ENCODE data around the gene GNPTG.
"Not testable (repeated sequence)": the region's sequence is repeated elsewhere in the genome, so short reads cannot be mapped to it uniquely, and the experiment has no call there.

The GNPTG gene

DNA sequence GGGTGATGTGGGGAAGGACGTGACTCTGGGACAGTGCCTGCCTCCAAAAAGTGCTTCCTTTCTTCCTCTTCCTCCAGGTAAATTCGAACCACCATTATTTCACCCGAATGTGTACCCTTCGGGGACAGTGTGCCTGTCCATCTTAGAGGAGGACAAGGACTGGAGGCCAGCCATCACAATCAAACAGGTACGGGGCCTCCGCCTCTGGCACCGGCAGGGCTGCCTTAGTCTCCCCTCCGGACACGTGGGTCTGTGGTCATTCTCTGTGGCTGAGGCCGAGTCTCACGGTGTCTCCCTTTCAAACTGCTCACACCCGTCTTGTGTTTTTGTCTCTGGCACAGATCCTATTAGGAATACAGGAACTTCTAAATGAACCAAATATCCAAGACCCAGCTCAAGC lies 31.6 kb upstream of the GNPTG start:
- no peak for DNase-seq

- no peak for DNase-seq
Observed at GRCh38 chr16:1320658-1321240, 31.0 kb upstream of the GNPTG start.

DNA sequence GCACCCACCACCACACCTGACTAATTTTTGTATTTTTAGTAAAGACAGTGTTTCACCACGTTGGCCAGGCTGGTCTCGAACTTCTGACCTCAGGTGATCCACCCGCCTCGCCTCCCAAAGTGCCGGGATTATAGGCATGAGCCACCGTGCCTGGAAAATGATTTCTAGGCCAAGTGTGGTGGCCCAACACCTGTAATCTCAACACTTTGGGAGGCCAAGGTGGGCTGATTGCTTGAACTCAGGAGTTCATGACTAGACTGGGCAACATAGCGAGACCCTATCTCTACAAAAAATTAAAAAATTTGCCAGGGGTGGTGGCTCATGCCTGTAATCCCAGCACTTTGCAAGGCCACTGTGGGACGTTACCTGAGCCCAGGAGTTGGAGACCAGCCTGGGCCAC lies 29.3 kb upstream of the GNPTG start:
- DNase-seq, result no peak

GRCh38 chr16:1323296-1324239 lies 28.2 kb upstream of the GNPTG start:
- no peak for DNase-seq

GRCh38 chr16:1324286-1324826 lies 27.4 kb upstream of the GNPTG start:
- DNase-seq, result no peak

DNA sequence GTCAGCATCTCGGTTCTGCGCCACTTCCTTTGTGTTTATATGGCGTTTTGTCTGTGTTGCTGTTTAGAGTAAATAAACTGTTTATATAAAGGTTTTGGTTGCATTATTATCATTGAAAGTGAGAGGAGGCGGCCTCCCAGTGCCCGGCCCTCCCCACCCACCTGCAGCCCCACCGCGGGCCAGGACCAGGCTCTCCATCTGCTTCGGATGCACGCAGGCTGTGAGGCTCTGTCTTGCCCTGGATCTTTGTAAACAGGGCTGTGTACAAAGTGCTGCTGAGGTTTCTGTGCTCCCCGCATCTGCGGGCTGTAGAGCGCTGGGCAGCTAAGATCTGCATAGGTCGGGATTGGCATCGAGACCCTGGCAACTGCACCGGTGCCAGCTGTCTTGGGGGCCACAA lies 26.5 kb upstream of the GNPTG start:
- DNase-seq, result no peak

DNA sequence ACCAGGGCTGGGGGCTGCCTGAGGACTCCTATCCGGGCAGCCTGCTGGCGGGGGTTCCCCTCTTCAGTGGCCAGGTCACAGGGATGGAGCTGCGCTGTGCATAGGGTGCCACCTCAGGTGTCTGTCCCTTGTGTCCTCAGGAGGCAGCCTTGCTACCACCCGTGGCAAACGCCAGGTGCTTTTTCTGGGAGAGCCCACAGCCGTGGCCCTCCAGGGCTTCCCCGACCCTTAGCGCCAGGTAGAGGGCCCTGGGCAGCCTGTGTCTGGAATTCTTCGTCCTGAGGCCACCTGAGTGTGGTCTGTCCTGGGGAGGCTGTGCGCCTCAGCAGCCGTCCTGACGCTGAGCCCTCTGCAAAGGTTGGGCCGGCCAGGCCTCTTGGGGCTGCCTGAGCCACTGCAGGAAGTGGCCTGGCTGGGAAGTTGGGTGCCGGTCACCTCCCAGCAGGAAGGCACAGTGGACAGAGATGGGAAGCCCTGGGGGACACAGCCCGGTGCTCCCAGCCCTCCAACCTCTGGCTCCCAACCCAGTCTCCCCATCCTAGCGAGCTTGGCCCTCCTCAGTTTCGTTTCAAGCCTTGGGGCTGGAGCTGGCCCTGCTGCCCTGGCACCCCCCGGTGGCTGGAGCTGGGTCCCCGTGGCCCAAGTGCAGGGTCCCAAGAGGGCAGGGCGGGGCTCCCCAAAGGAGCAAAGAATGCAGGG lies 25.9 kb upstream of the GNPTG start:
- DNase-seq, result no peak

GRCh38 chr16:1326391-1326790 lies 25.3 kb upstream of the GNPTG start:
- no peak for DNase-seq

DNA sequence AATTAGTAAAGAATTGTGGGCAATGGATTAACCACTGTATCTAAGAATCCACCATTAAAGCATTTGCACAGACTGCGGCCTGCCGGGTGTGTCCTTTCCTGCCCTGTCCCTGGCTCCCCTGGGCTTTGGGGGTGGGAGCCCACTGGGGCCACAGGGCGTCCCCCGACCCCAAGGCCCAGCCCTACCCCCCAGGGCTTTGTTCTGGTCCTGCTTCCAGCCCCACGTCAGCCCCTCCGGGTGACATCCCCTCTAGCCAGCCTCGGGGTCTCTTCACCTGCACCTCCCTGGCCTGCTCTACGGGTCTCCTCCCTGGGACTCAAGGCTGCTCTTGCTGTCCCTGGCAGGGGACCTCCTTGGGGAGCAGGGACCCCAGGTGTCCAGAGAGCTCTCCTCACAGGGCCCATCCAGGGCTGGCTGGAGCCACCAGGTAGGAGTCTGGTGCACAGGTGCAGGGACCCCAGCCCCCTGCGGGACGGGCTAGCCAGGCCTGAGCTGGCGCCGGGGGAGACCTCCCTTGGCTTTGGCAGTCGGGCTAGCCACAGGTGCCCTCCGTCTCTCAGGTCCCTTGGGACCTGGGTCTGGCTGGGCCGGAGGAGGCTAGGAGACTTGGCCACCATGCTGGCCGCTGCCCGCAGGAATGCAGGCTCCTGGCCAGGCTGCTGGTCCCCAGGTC lies 24.6 kb upstream of the GNPTG start:
- no peak for DNase-seq

DNA sequence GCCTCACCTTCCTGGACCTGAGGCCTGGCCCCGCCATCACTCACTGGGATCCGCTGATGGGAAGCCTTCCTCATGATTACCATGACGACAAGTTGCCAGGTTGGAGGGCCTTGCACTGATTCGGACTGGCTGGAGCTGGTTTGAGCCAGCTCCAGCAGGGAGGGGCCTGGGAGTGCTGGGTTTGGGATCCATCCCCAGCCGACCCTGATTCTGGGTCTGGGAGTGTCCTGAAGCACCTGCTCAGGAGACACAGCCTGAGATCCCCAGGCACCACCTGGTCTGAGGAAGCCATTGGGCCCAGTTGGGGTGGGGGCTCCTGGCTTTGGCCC lies 24.1 kb upstream of the GNPTG start:
- no peak for DNase-seq

GRCh38 chr16:1328136-1328535 lies 23.6 kb upstream of the GNPTG start:
- not testable (repeated sequence) for DNase-seq

DNA sequence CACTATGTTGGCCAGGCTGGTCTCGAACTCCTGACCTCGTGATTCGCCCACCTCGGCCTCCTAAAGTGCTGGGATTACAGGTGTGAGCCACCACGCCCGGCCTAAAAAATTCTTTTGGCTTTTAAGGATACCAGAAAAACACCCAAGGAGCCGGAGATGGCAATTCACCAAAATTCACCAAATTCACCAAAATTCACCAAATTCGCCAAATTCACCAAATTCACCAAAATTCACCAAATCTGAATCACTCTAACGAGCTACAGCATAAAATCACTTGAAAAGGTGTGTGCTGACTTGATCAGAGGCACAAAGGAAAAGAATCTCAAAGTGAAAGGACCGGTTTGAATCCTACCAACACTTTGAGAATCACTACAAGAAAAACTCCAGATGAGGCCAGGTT lies 22.8 kb upstream of the GNPTG start:
- DNase-seq, result not testable (repeated sequence)

DNA sequence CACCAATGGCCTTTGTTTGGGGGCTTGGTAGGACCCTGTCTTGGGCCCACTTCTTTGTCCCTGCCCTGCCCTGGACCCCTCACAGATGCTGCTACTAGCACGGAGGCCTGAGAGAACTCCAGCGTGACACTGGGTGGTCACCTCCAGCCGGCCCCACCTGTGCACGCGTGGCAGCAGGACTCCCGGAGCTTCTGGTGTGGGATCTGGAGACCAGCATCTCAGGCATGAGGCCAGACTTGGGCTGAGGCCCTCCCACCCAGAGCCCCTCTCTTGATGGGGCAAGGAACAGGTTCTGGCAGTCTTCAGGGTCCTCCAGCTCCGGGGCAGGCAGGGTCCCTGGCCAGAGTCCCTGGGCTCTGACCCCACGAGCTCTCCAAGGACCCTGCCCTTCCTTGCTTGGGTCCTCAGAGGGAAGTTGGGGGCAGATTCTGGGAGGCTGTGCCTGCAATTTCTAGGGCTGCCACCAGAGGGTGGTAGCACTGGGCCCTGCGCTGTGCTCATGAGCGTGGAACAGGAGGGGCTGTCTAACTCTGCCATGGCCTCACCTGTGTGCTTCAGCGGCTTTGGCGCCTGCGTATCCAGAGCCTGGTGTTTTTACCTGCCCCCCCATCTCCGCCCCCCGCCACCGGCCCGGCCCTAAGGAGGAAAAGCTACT lies 21.3 kb upstream of the GNPTG start:
- no peak for DNase-seq

GRCh38 chr16:1330931-1331711 lies 20.6 kb upstream of the GNPTG start:
- no peak for DNase-seq

- peak; percentile 74 for DNase-seq
Observed at GRCh38 chr16:1331712-1332617, 19.8 kb upstream of the GNPTG start.

DNA sequence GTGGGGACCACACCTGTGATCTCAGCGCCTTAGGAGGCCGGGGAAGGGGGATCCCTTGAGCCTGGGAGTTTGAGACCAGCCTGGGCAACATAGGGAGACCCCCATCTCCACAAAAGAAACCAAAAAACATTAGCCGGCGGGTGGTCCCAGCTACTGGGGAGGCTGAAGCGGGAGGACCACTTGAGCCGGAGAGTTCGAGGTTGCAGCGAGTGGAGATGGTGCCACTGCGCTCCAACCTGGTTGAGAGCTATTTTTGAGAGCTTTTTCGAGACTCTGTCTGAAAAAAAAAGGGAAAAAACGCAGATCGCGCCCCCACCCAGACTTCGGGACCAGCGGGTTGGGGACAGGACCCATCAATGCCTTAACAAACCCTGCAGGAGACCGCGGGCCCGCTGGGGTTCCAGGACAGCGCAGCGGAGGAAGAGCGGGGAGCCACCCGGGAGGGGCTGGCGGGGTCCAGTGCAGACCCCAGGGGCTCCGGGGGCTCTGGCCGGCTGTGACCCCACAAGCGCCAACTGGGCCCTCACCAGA lies 19.0 kb upstream of the GNPTG start:
- DNase-seq, result no peak

GRCh38 chr16:1333149-1333812 lies 18.4 kb upstream of the GNPTG start, which contains the start of gene BAIAP3:
BAIAP3 (plus strand) TSS chr16:1333645; CDS start chr16:1338550, 4,905 bp downstream.
- DNase-seq, result peak; percentile 51

DNA sequence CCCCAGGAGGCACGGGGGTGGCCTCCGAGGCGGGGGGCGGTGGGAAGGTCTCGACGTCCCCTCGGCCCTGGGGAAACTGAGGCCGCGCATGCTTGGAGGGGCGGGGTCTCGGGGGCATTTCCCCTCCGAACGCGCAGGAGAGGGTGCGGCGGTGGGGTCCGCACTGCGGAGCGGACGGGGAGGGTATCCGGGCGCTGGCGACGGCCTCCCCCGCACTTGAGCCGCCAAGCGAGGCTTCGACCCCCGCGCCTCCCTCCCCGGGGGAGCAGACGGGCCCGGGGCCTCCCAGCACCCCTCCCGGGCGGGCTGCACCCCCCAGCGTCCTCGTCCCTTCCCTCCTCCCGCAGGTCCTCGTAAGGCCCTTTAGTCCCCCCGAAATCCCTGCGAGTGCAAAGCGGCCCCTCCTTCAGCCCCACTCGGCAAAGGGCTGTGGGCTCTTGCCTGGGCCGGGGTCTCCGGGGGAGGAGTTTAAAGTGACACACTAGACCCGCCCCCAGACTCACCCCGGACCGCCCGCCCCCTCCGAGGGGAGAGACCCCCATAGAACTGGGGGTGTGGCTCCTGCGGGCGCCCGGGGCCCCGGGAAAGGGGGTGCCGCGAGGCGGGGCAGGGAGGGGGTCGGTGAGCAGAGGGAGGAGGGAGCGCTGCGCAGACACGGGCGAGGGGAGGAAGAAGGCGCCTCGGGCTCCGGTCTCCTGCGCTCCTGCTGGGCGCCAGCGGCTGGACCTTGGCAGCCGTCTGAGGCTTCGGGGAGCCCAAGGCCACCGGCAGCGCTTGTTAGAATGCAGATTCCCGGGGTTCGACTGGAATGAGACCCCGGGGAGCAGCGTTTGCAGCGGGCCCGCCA lies 17.7 kb upstream of the GNPTG start:
- no peak for DNase-seq

GRCh38 chr16:1334739-1335138 lies 17.0 kb upstream of the GNPTG start:
- DNase-seq, result no peak
